IPS-15b (cell line): ENCODE measurements around the gene WDR46.
"Not testable (repeated sequence)": the region's sequence is repeated elsewhere in the genome, so short reads cannot be mapped to it uniquely, and the experiment has no call there.

Source experiments
- H3K27me3 ChIP-seq: one replicate; pipeline ENCODE4 v1.6.1; 2013; ENCODE audit warnings: low read length; ENCODE audit not compliant: control insufficient read depth, insufficient read depth
- H3K36me3 ChIP-seq: one replicate; pipeline ENCODE4 v1.6.1; 2013; ENCODE audit warnings: low read length; ENCODE audit not compliant: control insufficient read depth, insufficient read depth
- H3K4me1 ChIP-seq: one replicate; pipeline ENCODE4 v1.6.1; 2013; ENCODE audit warnings: mild to moderate bottlenecking, low read length; ENCODE audit not compliant: control insufficient read depth, insufficient read depth
- H3K4me3 ChIP-seq: one replicate; pipeline ENCODE4 v1.5.1; 2013; ENCODE audit warnings: low read depth, low read length
- H3K9ac ChIP-seq: one replicate; pipeline ENCODE4 v1.6.1; 2013; ENCODE audit warnings: low read depth, mild to moderate bottlenecking, low read length
- H3K9me3 ChIP-seq: one replicate; pipeline ENCODE4 v1.6.1; 2013; ENCODE audit warnings: mild to moderate bottlenecking, low read length; ENCODE audit not compliant: control insufficient read depth, insufficient read depth

WDR46 gene

GRCh38 chr6:33279257-33279695 is 9.8 kb downstream of the WDR46 start:
- Histone ChIP-seq H3K36me3 (peaks cover 39% of the 10 kb centered on the region), H3K9me3 (no peaks in the 10 kb centered on the region), H3K4me3 (no peak overlapping the region), H3K4me1 (peaks cover 8% of the 10 kb centered on the region), H3K9ac (no peak overlapping the region), H3K27me3 (no peaks in the 10 kb centered on the region)

GRCh38 chr6:33278810-33279209 is 10.2 kb downstream of the WDR46 start:
- H3K9ac ChIP-seq: no peak overlapping the region
- H3K4me1 ChIP-seq: peaks cover 8% of the 10 kb centered on the region
- H3K36me3 ChIP-seq: peaks cover 44% of the 10 kb centered on the region
- no peaks in the 10 kb centered on the region for H3K27me3 ChIP-seq
- H3K9me3 ChIP-seq: no peaks in the 10 kb centered on the region
- no peak overlapping the region for H3K4me3 ChIP-seq

- Histone ChIP-seq H3K9ac (no peak overlapping the region), H3K4me1 (peaks cover 9% of the 10 kb centered on the region), H3K27me3 (no peaks in the 10 kb centered on the region), H3K4me3 (peak overlapping the region; percentile 76), H3K9me3 (no peaks in the 10 kb centered on the region), H3K36me3 (peaks cover 47% of the 10 kb centered on the region)
Observed at GRCh38 chr6:33278392-33278741, 10.7 kb downstream of the WDR46 start.

- H3K9ac ChIP-seq: peak overlapping the region; percentile 88
- H3K36me3 ChIP-seq: peaks cover 52% of the 10 kb centered on the region
- H3K9me3 ChIP-seq: no peaks in the 10 kb centered on the region
- H3K27me3 ChIP-seq: no peaks in the 10 kb centered on the region
- H3K4me3 ChIP-seq: peak overlapping the region; percentile 76
- H3K4me1 ChIP-seq: peaks cover 12% of the 10 kb centered on the region
Observed at GRCh38 chr6:33277663-33278391, 11.2 kb downstream of the WDR46 start.

- Histone ChIP-seq H3K36me3 (peaks cover 56% of the 10 kb centered on the region), H3K9ac (peak within 1 kb of the TSS; percentile 88), H3K9me3 (no peaks in the 10 kb centered on the region), H3K27me3 (no peaks in the 10 kb centered on the region), H3K4me3 (peak within 1 kb of the TSS; percentile 93), H3K4me1 (peaks cover 12% of the 10 kb centered on the region)
Observed at GRCh38 chr6:33276864-33277662, 12.0 kb downstream of the WDR46 start, which contains the start of gene B3GALT4. B3GALT4 (plus strand) TSS chr6:33277123; CDS start chr6:33277420, 297 bp downstream.

- Histone ChIP-seq H3K9me3 (no peaks in the 10 kb centered on the region), H3K4me1 (peaks cover 12% of the 10 kb centered on the region), H3K9ac (no peak overlapping the region), H3K4me3 (peak overlapping the region; percentile 76), H3K27me3 (no peaks in the 10 kb centered on the region), H3K36me3 (peaks cover 56% of the 10 kb centered on the region)
Observed at GRCh38 chr6:33276581-33276863, 12.5 kb downstream of the WDR46 start.

- H3K4me1 ChIP-seq: peaks cover 12% of the 10 kb centered on the region
- H3K4me3 ChIP-seq: peak overlapping the region; percentile 93
- peaks cover 56% of the 10 kb centered on the region for H3K36me3 ChIP-seq
- not testable (repeated sequence) for H3K27me3 ChIP-seq, H3K9me3 ChIP-seq, H3K9ac ChIP-seq
Observed at GRCh38 chr6:33275795-33276580, 13.1 kb downstream of the WDR46 start.

GRCh38 chr6:33273924-33274902 is 14.8 kb downstream of the WDR46 start:
- Histone ChIP-seq H3K4me3 (peak overlapping the region; percentile 93), H3K36me3 (peaks cover 42% of the 10 kb centered on the region)

GRCh38 chr6:33273129-33273923 is 15.7 kb downstream of the WDR46 start:
- Histone ChIP-seq H3K4me1 (peaks cover 12% of the 10 kb centered on the region), H3K36me3 (peaks cover 42% of the 10 kb centered on the region), H3K4me3 (peak overlapping the region; percentile 93), H3K9me3 (no peaks in the 10 kb centered on the region), H3K9ac (peak overlapping the region; percentile 100), H3K27me3 (no peaks in the 10 kb centered on the region)

More at GRCh38 chr6:33273924-33274902, 14.8 kb downstream of the WDR46 start:
- Histone ChIP-seq H3K9me3 (no peaks in the 10 kb centered on the region), H3K4me1 (peaks cover 12% of the 10 kb centered on the region), H3K27me3 (no peaks in the 10 kb centered on the region), H3K9ac (peak overlapping the region; percentile 100)

GRCh38 chr6:33272275-33273128 is 16.5 kb downstream of the WDR46 start:
- Histone ChIP-seq H3K27me3 (no peaks in the 10 kb centered on the region), H3K4me3 (peak overlapping the region; percentile 93), H3K4me1 (peaks cover 12% of the 10 kb centered on the region), H3K9me3 (no peaks in the 10 kb centered on the region), H3K9ac (peak overlapping the region; percentile 100), H3K36me3 (peaks cover 50% of the 10 kb centered on the region)
